Measurements from ENCODE around the gene EYA3. TPM values are rescaled to one million over a fixed set of nuclear protein-coding genes. Genes with fewer than 3 reads are reported as not detected.
A peak's percentile ranks its signal among the peaks of the same experiment; 100 is the strongest.

EYA3 gene
- total and polyA plus RNA-seq, 2 of the 4 experiments (the other 2 are of a cell fraction) = 9.1 to 17.6 TPM

GRCh38 chr1:27968692-27969091 lies 119.7 kb downstream of the EYA3 start:
- DNase-seq (peak; percentile 94), ATAC-seq (ENCODE audit: low read depth) (peak; percentile 81)
- H3K9me1 ChIP-seq (ENCODE audit: insufficient read depth, low read length) = peaks cover 22% of the 10 kb centered on the region
- H3K18ac ChIP-seq (ENCODE audit: low read depth, low read length) = no peak overlapping the region
- 0 out of 2 replicates have a peak overlapping the region, but pooled peaks have one; percentile 43 for H2BK120ac ChIP-seq (ENCODE audit: low read depth, low read length)
- H3K23ac ChIP-seq (ENCODE audit: low read depth, low read length) = no peak overlapping the region
- no peak overlapping the region for H3K4me2 ChIP-seq (ENCODE audit: low read depth, low read length)
- H2AFZ ChIP-seq (replicated peaks; ENCODE audit: low read length, poor library complexity) = no peak overlapping the region
- no peak overlapping the region for H4K5ac ChIP-seq (ENCODE audit: low read depth, low read length)
- H3K4me1 ChIP-seq (ENCODE audit: control insufficient read depth, insufficient read depth, low read length) = peaks cover 17% of the 10 kb centered on the region
- intact Hi-C loops (cut with micrococcal nuclease) = no loop called here
- H3K79me1 ChIP-seq (ENCODE audit: low read depth in 1 of 2, low read length in 2 of 2) = peaks cover 4 to 29% of the 10 kb centered on the region in 2 experiments; a peak in 3 of 4 replicates
- in situ Hi-C loops (cut with MboI; ENCODE audit: low sequenced_read_pairs) = no loop called here
- H3K4me3 ChIP-seq (ENCODE audit: insufficient read depth, low read depth, low read length) = no peak overlapping the region
- peak overlapping the region; percentile 21; the same call in 1 of the 3 replicates for H2BK15ac ChIP-seq (ENCODE audit: low read depth, low read length)
- CTCF ChIA-PET = no interaction called here
- no peaks in the 10 kb centered on the region for H3K9me3 ChIP-seq (ENCODE audit: control insufficient read depth, insufficient read depth, low read length)
- POLR2A ChIA-PET (ENCODE audit: unreplicated experiment) = interaction anchor here (0.7 kb wide), 1 partner anchor 11 kb away, joined by 4 read pairs; no protein-coding TSS in a partner anchor
- H3K56ac ChIP-seq (ENCODE audit: extremely low read depth, insufficient read depth, low read length) = no peak overlapping the region
- no peak overlapping the region for H3K9ac ChIP-seq (ENCODE audit: low read depth, low read length)
- peak overlapping the region; percentile 60 to 70; a peak in 2 of 4 replicates for H4K8ac ChIP-seq (ENCODE audit: low read depth in 2 of 2, low read length in 2 of 2)
- peak overlapping the region; percentile 71; the same call in 1 of the 2 replicates for H4K91ac ChIP-seq (ENCODE audit: insufficient read depth, low read depth, low read length)
- H3K27ac ChIP-seq (ENCODE audit: insufficient read depth, low read length) = peak overlapping the region; percentile 33; the same call in 1 of the 2 replicates
- H2AK5ac ChIP-seq (ENCODE audit: low read depth, low read length) = no peak overlapping the region
- dilution Hi-C loops (cut with HindIII; ENCODE audit: low sequenced_read_pairs, unreplicated experiment) = no loop called here
- 0% methylated on average over 3 of the region's 3 CpGs; no CpG with 5 or more reads in 1 of the 2 experiments for WGBS, 2 experiments (ENCODE audit: extremely low coverage in 2 of 2, insufficient read length in 1 of 2)
- peak overlapping the region; percentile 54; the same call in 1 of the 2 replicates for H2BK20ac ChIP-seq (ENCODE audit: low read depth, low read length)
- no peak overlapping the region; the same call in 1 of the 2 replicates for H3K14ac ChIP-seq (replicated peaks; ENCODE audit: low read depth, low read length)
- peaks cover 27% of the 10 kb centered on the region; the same call in 1 of the 2 replicates for H3K36me3 ChIP-seq (ENCODE audit: control insufficient read depth, insufficient read depth, low read length)
- H4K20me1 ChIP-seq (ENCODE audit: insufficient read depth, low read length) = no peaks in the 10 kb centered on the region
- BruUV-seq (replicated peaks) = no TSS peak
- H2AK9ac ChIP-seq (replicated peaks; ENCODE audit: low read depth, low read length, poor library complexity) = no peak overlapping the region
- peak overlapping the region; percentile 72 for H2BK5ac ChIP-seq (ENCODE audit: low read depth, low read length, poor library complexity, severe bottlenecking)
- H3K4ac ChIP-seq (ENCODE audit: low read depth, low read length) = peak overlapping the region; percentile 83; the same call in 1 of the 2 replicates
- no peaks in the 10 kb centered on the region for H3K27me3 ChIP-seq (ENCODE audit: control insufficient read depth, insufficient read depth, low read length)
- TF ChIP-seq ELK1 (IDR thresholded peaks at IDR 0.05; ENCODE audit: borderline replicate concordance, low read depth, low read length) = no peak
- TF ChIP-seq CTCF (conservative IDR thresholded peaks at IDR 0.05; ENCODE audit: low read depth, low read length) = no peak
- TF ChIP-seq CEBPB (IDR thresholded peaks at IDR 0.05; ENCODE audit: low read depth, low read length) = peak; percentile 91
- TF ChIP-seq FOS (IDR thresholded peaks at IDR 0.05; ENCODE audit: low read depth, low read length) = peak; percentile 50; the same call in 1 of the 2 replicates
- peak; percentile 29; the same call in 1 of the 2 replicates for TF ChIP-seq NFE2L2 (IDR thresholded peaks at IDR 0.05; ENCODE audit: low read depth, low read length)
- no peak for TF ChIP-seq RFX5 (IDR thresholded peaks at IDR 0.05; ENCODE audit: low read depth, low read length)
- no peak for TF ChIP-seq CHD1 (IDR thresholded peaks at IDR 0.05; ENCODE audit: low read depth, low read length)
- peak; percentile 46; the same call in 1 of the 2 replicates for TF ChIP-seq BHLHE40 (IDR thresholded peaks at IDR 0.05; ENCODE audit: low read depth, low read length)
- no peak for TF ChIP-seq RAD21 (IDR thresholded peaks at IDR 0.05; ENCODE audit: low read length)
- no peak for TF ChIP-seq POLR2A (IDR thresholded peaks at IDR 0.05; ENCODE audit: low read depth, low read length)
- no peak for TF ChIP-seq MAFK (IDR thresholded peaks at IDR 0.05; ENCODE audit: low read depth, low read length)
- TF ChIP-seq USF2 (IDR thresholded peaks at IDR 0.05; ENCODE audit: low read depth, low read length) = no peak
- no peak for TF ChIP-seq SMC3 (IDR thresholded peaks at IDR 0.05; ENCODE audit: low read depth, low read length)
- no peak for TF ChIP-seq MXI1 (IDR thresholded peaks at IDR 0.05; ENCODE audit: borderline replicate concordance, low read depth, low read length)
- peak; percentile 38; the same call in 1 of the 2 replicates for TF ChIP-seq MAZ (IDR thresholded peaks at IDR 0.05; ENCODE audit: borderline replicate concordance, low read depth, low read length)
- TF ChIP-seq RCOR1 (IDR thresholded peaks at IDR 0.05; ENCODE audit: insufficient replicate concordance, low read length) = peak; percentile 44

Data from IMR-90 (cell line).